Measurements from ENCODE around the gene REPIN1.

REPIN1 gene

DNA sequence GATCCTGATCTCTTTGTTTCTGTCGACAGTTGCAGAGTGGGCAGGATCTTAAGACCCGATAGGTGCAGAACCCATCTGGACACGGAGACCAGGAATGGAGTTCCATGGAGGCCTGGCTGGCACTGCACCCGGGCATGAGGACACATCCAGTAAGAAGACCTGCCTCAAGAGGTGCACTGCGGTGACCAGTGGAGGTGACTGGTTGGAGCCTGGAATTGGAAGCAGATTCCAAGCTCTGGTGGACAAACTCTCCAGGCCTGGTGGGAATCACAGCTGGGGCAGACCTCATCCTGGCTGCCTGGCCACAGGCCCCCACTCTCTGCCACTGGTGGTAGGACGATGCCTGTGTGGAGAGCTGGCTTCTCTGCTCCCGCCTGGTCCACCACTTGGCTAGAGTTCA lies 41.5 kb downstream of the REPIN1 start:
- H3K4me3 ChIP-seq = no peak overlapping the region
- TF ChIP-seq CTCF (IDR thresholded peaks at IDR 0.05) = no peak
- H3K36me3 ChIP-seq = peaks cover 0 to 50% (median 10%) of the 10 kb centered on the region in 3 donors
- H3K4me1 ChIP-seq = peaks cover 0 to 15% (median 11%) of the 10 kb centered on the region in 4 donors
- H3K27ac ChIP-seq = no peak overlapping the region
- intact Hi-C loops (cut with DNase I; ENCODE audit: low total_unique reads) = no loop called here
- H3K9me3 ChIP-seq = no peaks in the 10 kb centered on the region
- DNase-seq = no peak
- H3K27me3 ChIP-seq = no peaks in the 10 kb centered on the region

- TF ChIP-seq CTCF (IDR thresholded peaks at IDR 0.05) = no peak
- H3K27ac ChIP-seq = no peak overlapping the region
- no peak overlapping the region for H3K4me3 ChIP-seq
- intact Hi-C loops (cut with DNase I; ENCODE audit: low total_unique reads) = no loop called here
- H3K9me3 ChIP-seq = no peaks in the 10 kb centered on the region
- no peaks in the 10 kb centered on the region for H3K27me3 ChIP-seq
- peaks cover 0 to 13% (median 10%) of the 10 kb centered on the region in 4 donors for H3K4me1 ChIP-seq
- peaks cover 0 to 50% (median 10%) of the 10 kb centered on the region in 3 donors for H3K36me3 ChIP-seq
- DNase-seq = no peak
These were observed 42.2 kb downstream of the REPIN1 start for GRCh38 chr7:150410680-150411346.

DNA sequence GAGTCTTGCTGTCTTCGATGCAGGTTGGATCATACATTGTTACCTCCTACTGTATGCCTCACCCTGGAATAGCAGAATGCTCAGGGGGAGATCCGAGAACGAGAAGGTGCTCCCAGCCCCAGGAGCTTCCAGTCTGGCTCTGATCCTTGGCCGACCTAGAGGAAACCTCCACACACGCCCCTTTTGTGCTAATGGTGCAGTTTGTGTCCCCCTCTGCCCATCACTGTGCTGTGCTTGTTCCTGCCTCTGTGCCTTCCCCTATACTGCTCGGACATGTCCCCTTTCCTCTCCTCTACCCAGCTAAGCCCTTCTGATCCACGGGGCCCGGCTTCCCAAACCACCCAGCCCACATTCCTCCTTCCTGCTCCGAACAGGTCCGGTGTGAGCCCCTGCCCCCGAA lies 43.0 kb downstream of the REPIN1 start:
- Histone ChIP-seq H3K27me3 (no peaks in the 10 kb centered on the region), H3K4me3 (no peak overlapping the region), H3K27ac (no peak overlapping the region), H3K36me3 (peaks cover 0 to 50% (median 10%) of the 10 kb centered on the region in 3 donors), H3K9me3 (no peaks in the 10 kb centered on the region), H3K4me1 (peaks cover 0 to 5% (median 3%) of the 10 kb centered on the region in 4 donors)
- TF ChIP-seq CTCF (IDR thresholded peaks at IDR 0.05) = no peak
- intact Hi-C loops (cut with DNase I; ENCODE audit: low total_unique reads) = no loop called here
- no peak for DNase-seq

- Histone ChIP-seq H3K36me3 (peaks cover 0 to 50% (median 10%) of the 10 kb centered on the region in 3 donors), H3K4me3 (no peak overlapping the region), H3K27me3 (no peaks in the 10 kb centered on the region), H3K27ac (no peak overlapping the region), H3K4me1 (peaks cover 0 to under 1% (median 0%) of the 10 kb centered on the region in 4 donors), H3K9me3 (no peaks in the 10 kb centered on the region)
- DNase-seq = no peak
- TF ChIP-seq CTCF (IDR thresholded peaks at IDR 0.05) = no peak
- intact Hi-C loops (cut with DNase I; ENCODE audit: low total_unique reads) = no loop called here
These were observed 43.4 kb downstream of the REPIN1 start for GRCh38 chr7:150412016-150412415.

DNA sequence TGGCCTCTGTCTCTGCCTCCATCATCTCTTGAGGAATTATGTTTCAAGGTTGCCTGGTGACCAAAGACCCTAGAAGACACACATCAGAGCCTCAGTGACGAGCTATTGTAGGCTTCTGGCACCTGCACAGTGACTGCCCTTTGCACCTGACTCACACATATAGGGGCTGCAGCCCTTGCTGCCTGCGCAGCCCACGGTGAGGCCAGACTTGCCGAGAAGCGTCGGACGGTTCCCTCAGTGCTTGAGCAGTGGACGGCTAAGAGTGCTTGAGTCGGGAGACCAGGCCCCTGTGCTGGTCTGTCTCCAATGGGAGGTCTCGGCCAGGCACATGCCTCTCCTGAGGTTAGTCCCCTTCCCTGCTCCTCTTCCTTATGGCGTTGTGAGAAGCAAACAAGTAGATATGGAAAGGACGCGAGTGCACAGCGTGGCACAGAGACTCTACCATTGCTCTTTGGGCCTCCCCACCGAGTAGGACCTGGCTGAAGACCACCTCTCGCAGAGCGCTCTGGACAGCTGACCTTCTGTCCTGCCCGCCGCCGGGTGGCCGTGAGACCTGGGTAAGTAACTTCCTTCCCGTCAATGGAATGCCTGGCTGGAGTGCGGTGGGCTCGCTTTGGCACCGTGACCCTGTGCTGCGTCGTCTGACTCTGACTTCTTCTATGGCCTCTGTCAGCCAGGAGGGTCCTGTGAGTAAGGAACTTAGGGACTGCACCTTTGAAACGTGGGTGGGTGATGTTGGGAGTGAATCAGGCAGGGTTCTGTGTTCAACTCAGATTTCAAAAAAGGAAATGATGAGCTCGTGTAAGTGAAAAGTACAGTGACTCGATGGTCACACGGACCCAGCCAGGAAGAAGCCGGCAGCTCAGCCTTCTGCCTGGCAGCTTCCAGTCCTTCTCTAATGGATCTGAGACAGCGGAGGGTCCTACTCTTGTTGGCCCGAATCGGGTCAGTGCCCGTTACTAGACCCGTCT lies 44.2 kb downstream of the REPIN1 start:
- no peak for DNase-seq
- intact Hi-C loops (cut with DNase I; ENCODE audit: low total_unique reads) = no loop called here
- TF ChIP-seq CTCF (IDR thresholded peaks at IDR 0.05) = no peak
- Histone ChIP-seq H3K36me3 (peaks cover 0 to 44% (median 10%) of the 10 kb centered on the region in 3 donors), H3K9me3 (no peaks in the 10 kb centered on the region), H3K27ac (no peak overlapping the region), H3K27me3 (no peaks in the 10 kb centered on the region), H3K4me1 (no peaks in the 10 kb centered on the region), H3K4me3 (no peak overlapping the region)
